GM12873 (cell line): ENCODE results near the gene CCDC183.

Experiments
- CTCF ChIP-seq: IDR thresholded peaks from 2 replicates; pipeline ENCODE4 v1.5.1; 2012; ENCODE audit warnings: low read depth, mild to moderate bottlenecking, moderate library complexity, low read length, control low read depth; ENCODE audit not compliant: insufficient read depth; ENCODE audit errors: missing control alignments

CCDC183 gene

GRCh38 chr9:136839229-136840139 lies 43.3 kb downstream of the CCDC183 start:
- TF ChIP-seq CTCF, result no peak

- no peak for TF ChIP-seq CTCF
These were observed 44.2 kb downstream of the CCDC183 start for GRCh38 chr9:136840140-136840876.

GRCh38 chr9:136840877-136841645 lies 44.9 kb downstream of the CCDC183 start:
- TF ChIP-seq CTCF, result no peak

GRCh38 chr9:136842380-136842948 lies 46.3 kb downstream of the CCDC183 start, which contains the start of gene AJM1:
Gene AJM1, plus strand, starts transcription at chr9:136842478. Its CDS starts 1,937 bp downstream, at chr9:136844415.
- TF ChIP-seq CTCF, result peak; percentile 88

- peak; percentile 49 for TF ChIP-seq CTCF
These were observed 47.9 kb downstream of the CCDC183 start for GRCh38 chr9:136843801-136844740.

- no peak for TF ChIP-seq CTCF
These were observed 48.8 kb downstream of the CCDC183 start for GRCh38 chr9:136844761-136845464.
